Activated CD4-positive, alpha-beta memory T cell treated with anti-CD3 and anti-CD28 coated beads for 36 hours (primary cell): ENCODE measurements around the gene ME3. TPM values are rescaled to one million over a fixed set of nuclear protein-coding genes. Genes with fewer than 3 reads are reported as not detected.

Experiments
- CTCF ChIA-PET: fragments of 350-600 bp; sonication (Branson Sonifier 250); formaldehyde crosslinking; loops from one replicate; lab custom pipeline; 2021; ENCODE audit warnings: antibody characterized with exemption, inconsistent platforms; lab: Charles Lee
- POLR2A ChIA-PET: fragments of 350-600 bp; sonication (Branson Sonifier 250); formaldehyde crosslinking; loops from one replicate; lab custom pipeline; 2021; ENCODE audit warnings: antibody characterized with exemption; lab: Charles Lee
- DNase-seq: peaks from one replicate; pipeline ENCODE4 v3.0.0-alpha.2; 2020
- H3K27ac Mint-ChIP-seq: one replicate; pipeline ENCODE4 v1.8.0; 2021; ENCODE audit warnings: mixed read lengths
- H3K27me3 Mint-ChIP-seq: one replicate; pipeline ENCODE4 v1.8.0; 2021; ENCODE audit warnings: mixed read lengths
- H3K36me3 Mint-ChIP-seq: one replicate; pipeline ENCODE4 v1.8.0; 2021; ENCODE audit warnings: mixed read lengths
- H3K4me1 Mint-ChIP-seq: one replicate; pipeline ENCODE4 v1.8.0; 2021; ENCODE audit warnings: low read depth, mixed read lengths
- H3K4me3 Mint-ChIP-seq: one replicate; pipeline ENCODE4 v1.8.0; 2021; ENCODE audit warnings: mild to moderate bottlenecking, mixed read lengths
- H3K9me3 Mint-ChIP-seq: one replicate; pipeline ENCODE4 v1.8.0; 2021; ENCODE audit warnings: mixed read lengths
- intact Hi-C: fragments of 100-400 bp; cut with micrococcal nuclease; formaldehyde crosslinking; loops from one replicate; pipeline ENCODE4 v1.15.1; 2023
- total RNA-seq, 2 experiments: library from RNA; stranded (reverse); gene quantifications; one replicate each; pipeline ENCODE4 v1.2.3, GENCODE V29; 2021

ME3 gene
- total RNA-seq, 2 experiments from 2014 or later = 2.3 to 2.8 TPM

- Mint-ChIP-seq H3K4me3 (no peak overlapping the region), H3K27me3 (peaks cover 6% of the 10 kb centered on the region), H3K27ac (no peak overlapping the region), H3K9me3 (no peaks in the 10 kb centered on the region), H3K36me3 (no peaks in the 10 kb centered on the region), H3K4me1 (no peaks in the 10 kb centered on the region)
- intact Hi-C loops = no loop called here
- POLR2A ChIA-PET = interaction anchor here (0.6 kb wide), 1 partner anchor 529 kb away, joined by 3 read pairs; no protein-coding TSS in a partner anchor
- no peak for DNase-seq
- CTCF ChIA-PET = no interaction called here
Measured at GRCh38 chr11:86497836-86498235, 174.6 kb downstream of the ME3 start.

DNA sequence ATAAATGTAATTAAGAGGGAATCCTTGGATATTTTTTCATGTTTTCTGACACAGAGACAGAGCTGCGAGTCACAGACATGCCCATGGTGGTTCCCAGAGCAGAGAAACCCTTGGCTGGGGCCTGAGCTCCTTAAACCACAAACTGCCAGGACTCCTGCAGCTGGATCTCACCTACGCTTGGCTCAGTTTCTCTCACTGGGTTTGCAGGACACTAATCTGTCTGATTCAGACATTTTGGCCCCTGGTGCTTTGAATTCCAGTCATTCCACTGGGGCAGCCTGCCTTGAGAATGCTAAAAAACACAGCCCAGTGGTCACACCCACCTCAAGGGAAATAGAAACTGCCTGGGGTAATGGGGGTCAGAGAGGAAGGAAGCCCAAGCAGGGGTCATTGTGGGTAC lies 175.1 kb downstream of the ME3 start:
- ChIA-PET CTCF (no interaction called here), POLR2A (interaction anchor here (1.1 kb wide), 1 partner anchor 9 kb away, joined by 3 read pairs; no protein-coding TSS in a partner anchor)
- no peak overlapping the region for H3K27ac Mint-ChIP-seq
- H3K4me3 Mint-ChIP-seq = no peak overlapping the region
- intact Hi-C loops = no loop called here
- H3K9me3 Mint-ChIP-seq = no peaks in the 10 kb centered on the region
- no peak for DNase-seq
- no peaks in the 10 kb centered on the region for H3K36me3 Mint-ChIP-seq
- peaks cover 6% of the 10 kb centered on the region for H3K27me3 Mint-ChIP-seq
- H3K4me1 Mint-ChIP-seq = no peaks in the 10 kb centered on the region

GRCh38 chr11:86495351-86495750 lies 177.1 kb downstream of the ME3 start:
- ChIA-PET CTCF (no interaction called here), POLR2A (no interaction called here)
- Mint-ChIP-seq H3K4me1 (no peaks in the 10 kb centered on the region), H3K27me3 (peaks cover 6% of the 10 kb centered on the region), H3K4me3 (no peak overlapping the region), H3K36me3 (no peaks in the 10 kb centered on the region), H3K27ac (no peak overlapping the region), H3K9me3 (no peaks in the 10 kb centered on the region)
- DNase-seq = no peak
- intact Hi-C loops = no loop called here

DNA sequence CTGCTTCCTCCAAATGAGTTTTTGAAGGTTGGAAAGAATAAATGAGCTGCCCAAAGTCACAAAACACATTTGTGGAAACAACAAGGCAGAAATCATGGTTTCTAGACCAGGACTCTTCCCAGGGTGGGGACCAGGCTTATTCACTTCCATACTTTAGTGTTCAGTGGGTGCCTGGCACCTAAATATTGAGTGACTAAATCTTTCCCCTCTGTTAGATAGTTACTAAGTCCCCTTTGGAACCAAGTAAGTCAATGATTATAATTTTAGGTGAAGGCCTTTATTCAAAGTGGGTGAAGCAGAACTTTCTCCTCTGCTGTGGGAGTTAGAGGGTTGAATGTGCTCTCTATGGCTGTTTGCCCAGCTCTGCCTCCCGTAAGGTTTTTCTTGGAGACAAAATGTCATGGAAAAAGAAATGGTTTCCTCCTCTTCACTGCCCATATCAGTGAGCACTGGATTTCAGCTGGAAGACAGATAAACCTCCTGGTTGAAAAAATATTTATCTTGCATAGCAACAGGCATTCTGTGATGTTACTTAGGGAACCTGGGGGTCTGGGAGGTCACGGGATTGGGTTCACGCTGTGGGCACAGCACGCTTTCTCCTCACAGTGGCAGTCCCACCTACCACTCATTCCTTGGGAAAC lies 179.9 kb downstream of the ME3 start:
- no peak for DNase-seq
- intact Hi-C loops = no loop called here
- H3K27me3 Mint-ChIP-seq = peaks cover 3% of the 10 kb centered on the region
- H3K36me3 Mint-ChIP-seq = no peaks in the 10 kb centered on the region
- ChIA-PET POLR2A (no interaction called here), CTCF (interaction anchor here (1.0 to 2.3 kb wide), 2 partner anchors 35 to 116 kb away, joined by 4 to 9 read pairs; no protein-coding TSS in a partner anchor)
- H3K4me3 Mint-ChIP-seq = no peak overlapping the region
- H3K4me1 Mint-ChIP-seq = no peaks in the 10 kb centered on the region
- no peaks in the 10 kb centered on the region for H3K9me3 Mint-ChIP-seq
- H3K27ac Mint-ChIP-seq = no peak overlapping the region

GRCh38 chr11:86491027-86491426 lies 181.4 kb downstream of the ME3 start:
- Mint-ChIP-seq H3K4me3 (no peak overlapping the region), H3K27me3 (peaks cover 3% of the 10 kb centered on the region), H3K27ac (no peak overlapping the region), H3K4me1 (no peaks in the 10 kb centered on the region), H3K9me3 (no peaks in the 10 kb centered on the region), H3K36me3 (no peaks in the 10 kb centered on the region)
- intact Hi-C loops = no loop called here
- ChIA-PET POLR2A (no interaction called here), CTCF (interaction anchor here (2.3 kb wide), 1 partner anchor 117 kb away, joined by 9 read pairs; no protein-coding TSS in a partner anchor)
- DNase-seq = no peak

DNA sequence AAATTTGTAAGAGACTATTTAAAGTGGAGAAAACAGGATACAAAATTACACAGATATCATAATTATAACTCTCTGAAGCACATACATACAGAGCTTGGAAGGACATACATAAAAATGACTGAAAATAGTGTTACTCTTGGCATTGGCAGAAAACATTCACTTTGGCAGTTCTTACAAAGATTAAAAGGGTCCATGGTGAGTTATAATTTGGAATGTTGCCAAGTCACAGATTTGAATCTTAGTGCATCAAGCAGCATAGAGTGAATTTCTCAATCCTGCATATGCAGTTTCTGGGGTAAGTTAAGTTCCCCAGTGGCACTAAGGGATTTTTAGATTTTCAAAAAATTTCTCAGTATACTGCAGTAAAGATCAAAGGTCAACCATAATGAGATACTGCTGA lies 181.8 kb downstream of the ME3 start:
- H3K27ac Mint-ChIP-seq = no peak overlapping the region
- ChIA-PET POLR2A (no interaction called here), CTCF (no interaction called here)
- DNase-seq = no peak
- H3K27me3 Mint-ChIP-seq = peaks cover 3% of the 10 kb centered on the region
- no peaks in the 10 kb centered on the region for H3K9me3 Mint-ChIP-seq
- no peaks in the 10 kb centered on the region for H3K4me1 Mint-ChIP-seq
- no peaks in the 10 kb centered on the region for H3K36me3 Mint-ChIP-seq
- no peak overlapping the region for H3K4me3 Mint-ChIP-seq
- intact Hi-C loops = no loop called here

DNA sequence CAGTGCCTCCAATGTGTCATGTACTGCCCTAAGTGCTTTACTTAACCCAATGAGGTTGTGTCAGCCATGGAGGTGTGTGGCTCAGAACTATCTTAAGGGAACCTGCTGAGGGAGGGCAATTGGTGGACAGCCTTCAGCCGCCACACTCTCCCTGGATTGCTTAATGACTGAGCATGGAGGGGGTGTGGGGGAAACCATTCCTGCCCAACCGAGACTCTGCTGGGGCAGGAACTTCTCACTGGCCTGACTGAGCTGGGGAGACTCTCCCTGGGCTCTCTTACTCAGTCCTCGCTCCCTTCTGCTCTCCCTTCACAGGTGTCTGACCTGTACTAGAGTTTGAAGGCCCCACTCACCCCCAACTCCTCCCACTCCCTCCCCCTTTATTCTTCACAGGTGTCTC lies 183.0 kb downstream of the ME3 start:
- H3K27ac Mint-ChIP-seq = no peak overlapping the region
- H3K4me1 Mint-ChIP-seq = no peaks in the 10 kb centered on the region
- no peaks in the 10 kb centered on the region for H3K9me3 Mint-ChIP-seq
- POLR2A ChIA-PET = no interaction called here
- intact Hi-C loops = no loop called here
- no peak for DNase-seq
- peaks cover 3% of the 10 kb centered on the region for H3K27me3 Mint-ChIP-seq
- CTCF ChIA-PET = interaction anchor here (0.6 kb wide), 1 partner anchor 9 kb away, joined by 3 read pairs; no protein-coding TSS in a partner anchor
- no peak overlapping the region for H3K4me3 Mint-ChIP-seq
- H3K36me3 Mint-ChIP-seq = no peaks in the 10 kb centered on the region

DNA sequence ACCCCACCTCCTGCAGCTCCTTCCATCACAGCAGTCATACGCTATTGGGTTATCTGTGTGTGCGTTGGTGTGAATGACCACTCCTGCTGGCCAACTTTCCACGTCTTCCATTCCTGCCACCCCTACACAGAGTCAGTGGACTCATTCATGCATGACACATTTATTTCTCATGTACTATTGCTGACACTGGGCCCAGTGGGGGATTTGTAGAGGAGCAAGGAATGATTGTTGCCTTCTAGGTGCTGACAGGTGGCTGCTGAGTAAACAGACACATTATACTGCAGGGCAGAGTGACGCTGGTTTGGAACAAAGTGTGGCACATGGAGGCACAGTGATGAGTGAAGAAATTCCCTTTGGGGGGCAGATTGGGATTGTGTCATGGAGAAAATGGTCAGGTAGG lies 183.9 kb downstream of the ME3 start:
- Mint-ChIP-seq H3K27ac (no peak overlapping the region), H3K4me1 (no peaks in the 10 kb centered on the region), H3K36me3 (no peaks in the 10 kb centered on the region), H3K9me3 (no peaks in the 10 kb centered on the region), H3K4me3 (no peak overlapping the region), H3K27me3 (peaks cover under 1% of the 10 kb centered on the region)
- no peak for DNase-seq
- CTCF ChIA-PET = no interaction called here
- intact Hi-C loops = no loop called here
- POLR2A ChIA-PET = no interaction called here

DNA sequence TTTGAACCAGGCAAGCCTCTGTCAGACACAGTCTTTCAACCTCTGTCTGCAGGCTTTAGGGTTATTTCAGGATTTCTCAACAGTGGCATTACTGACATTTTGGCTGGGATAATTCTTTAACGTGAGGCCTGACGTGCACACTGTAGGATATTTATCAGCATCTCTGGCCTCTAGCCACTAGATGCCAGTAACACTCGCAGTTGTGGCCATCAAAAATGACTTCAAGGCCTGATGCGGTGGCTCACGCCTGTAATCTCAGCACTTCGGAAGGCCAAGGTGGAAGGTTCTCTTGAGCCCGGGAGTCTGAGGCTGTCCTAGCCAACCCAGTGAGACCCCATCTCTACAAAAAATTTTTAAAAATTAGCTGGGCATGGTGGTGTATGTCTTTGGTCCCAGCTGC lies 184.7 kb downstream of the ME3 start:
- Mint-ChIP-seq H3K27ac (no peak overlapping the region), H3K4me1 (no peaks in the 10 kb centered on the region)
- DNase-seq = no peak

GRCh38 chr11:86486261-86487030 lies 186.0 kb downstream of the ME3 start:
- POLR2A ChIA-PET = no interaction called here
- DNase-seq = no peak

More for the DNA sequence above, 184.7 kb downstream of the ME3 start:
- intact Hi-C loops = no loop called here
- ChIA-PET POLR2A (no interaction called here), CTCF (no interaction called here)
- Mint-ChIP-seq H3K27me3 (no peaks in the 10 kb centered on the region), H3K4me3 (no peak overlapping the region), H3K36me3 (no peaks in the 10 kb centered on the region), H3K9me3 (no peaks in the 10 kb centered on the region)

DNA sequence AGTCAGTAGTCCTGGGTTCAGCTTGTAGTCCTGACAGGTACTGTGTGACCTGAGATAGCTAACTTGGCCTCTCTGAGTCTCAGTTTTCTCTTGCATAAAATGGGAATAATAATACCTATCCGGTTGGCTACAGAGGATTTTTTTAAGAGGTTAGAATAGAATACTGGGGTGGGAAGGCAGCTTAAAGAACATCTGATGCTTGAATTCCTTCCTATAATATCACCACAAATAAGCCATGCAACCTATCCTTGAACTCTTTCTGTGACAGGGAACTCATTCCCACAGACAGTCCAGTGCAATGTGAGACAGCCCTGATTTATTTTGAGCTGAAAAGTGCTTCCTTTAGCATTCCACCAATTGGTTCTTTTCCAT lies 187.6 kb downstream of the ME3 start:
- Mint-ChIP-seq H3K4me1 (no peaks in the 10 kb centered on the region), H3K27me3 (no peaks in the 10 kb centered on the region), H3K27ac (no peak overlapping the region), H3K4me3 (no peak overlapping the region), H3K9me3 (no peaks in the 10 kb centered on the region), H3K36me3 (no peaks in the 10 kb centered on the region)
- intact Hi-C loops = no loop called here
- no peak for DNase-seq
- CTCF ChIA-PET = interaction anchor here (0.8 to 1.7 kb wide), 3 partner anchors 28 to 123 kb away, joined by 3 to 6 read pairs (median 3); no protein-coding TSS in a partner anchor
- POLR2A ChIA-PET = no interaction called here

More at GRCh38 chr11:86486261-86487030, 186.0 kb downstream of the ME3 start:
- H3K27ac Mint-ChIP-seq = no peak overlapping the region
- H3K9me3 Mint-ChIP-seq = no peaks in the 10 kb centered on the region
- no peaks in the 10 kb centered on the region for H3K4me1 Mint-ChIP-seq
- H3K36me3 Mint-ChIP-seq = no peaks in the 10 kb centered on the region
- CTCF ChIA-PET = interaction anchor here (1.7 kb wide), 1 partner anchor 29 kb away, joined by 3 read pairs; no protein-coding TSS in a partner anchor
- no peak overlapping the region for H3K4me3 Mint-ChIP-seq
- H3K27me3 Mint-ChIP-seq = no peaks in the 10 kb centered on the region
- intact Hi-C loops = no loop called here

GRCh38 chr11:86483940-86484794 lies 188.2 kb downstream of the ME3 start:
- no peak for DNase-seq
- H3K4me3 Mint-ChIP-seq = no peak overlapping the region
- H3K36me3 Mint-ChIP-seq = no peaks in the 10 kb centered on the region
- no peaks in the 10 kb centered on the region for H3K9me3 Mint-ChIP-seq
- no peak overlapping the region for H3K27ac Mint-ChIP-seq
- POLR2A ChIA-PET = no interaction called here
- intact Hi-C loops = no loop called here
- no peaks in the 10 kb centered on the region for H3K4me1 Mint-ChIP-seq
- no peaks in the 10 kb centered on the region for H3K27me3 Mint-ChIP-seq
- CTCF ChIA-PET = interaction anchor here (1.4 kb wide), 1 partner anchor 29 kb away, joined by 6 read pairs; no protein-coding TSS in a partner anchor
